Activated T-helper 1 cell treated with anti-CD3 and anti-CD28 coated beads, Interleukin-2, amount 50 U/mL, for 16 hours (primary cell): ENCODE results near the gene NBPF6.
"Not testable (repeated sequence)": the region's sequence is repeated elsewhere in the genome, so short reads cannot be mapped to it uniquely, and the experiment has no call there.

Experiments used
- DNase-seq, 2 donors: peaks; one replicate each; pipeline ENCODE4 v3.0.0-alpha.2; 2020; ENCODE audit warnings: low read depth in 1 of 2, low spot score in 1 of 2

Gene NBPF6

DNA sequence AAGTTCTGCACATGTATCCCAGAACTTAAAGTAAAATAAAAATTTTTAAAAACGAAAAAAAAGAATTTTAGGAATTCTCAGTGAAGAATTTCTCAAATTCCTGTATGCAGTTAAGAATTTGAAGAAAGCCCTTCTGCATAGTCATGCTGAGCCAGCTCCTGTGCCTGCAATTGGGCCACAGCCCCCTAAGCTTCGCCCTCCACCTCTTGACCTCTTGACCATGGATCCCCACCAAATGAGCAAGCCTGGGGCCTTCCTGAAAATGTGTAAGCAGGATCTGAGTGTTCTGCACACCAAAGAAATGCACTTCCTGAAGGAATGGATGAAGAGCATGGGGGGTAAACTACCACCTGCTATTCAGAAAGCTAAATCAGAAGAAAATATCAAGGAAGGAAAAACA lies 52.0 kb downstream of the NBPF6 start:
- no peak for DNase-seq

GRCh38 chr1:108502624-108503023 lies 52.5 kb downstream of the NBPF6 start:
- DNase-seq: no peak

GRCh38 chr1:108503062-108503733 lies 53.1 kb downstream of the NBPF6 start:
- DNase-seq: no peak

- no peak for DNase-seq
Measured at GRCh38 chr1:108504447-108504846, 54.3 kb downstream of the NBPF6 start.

DNA sequence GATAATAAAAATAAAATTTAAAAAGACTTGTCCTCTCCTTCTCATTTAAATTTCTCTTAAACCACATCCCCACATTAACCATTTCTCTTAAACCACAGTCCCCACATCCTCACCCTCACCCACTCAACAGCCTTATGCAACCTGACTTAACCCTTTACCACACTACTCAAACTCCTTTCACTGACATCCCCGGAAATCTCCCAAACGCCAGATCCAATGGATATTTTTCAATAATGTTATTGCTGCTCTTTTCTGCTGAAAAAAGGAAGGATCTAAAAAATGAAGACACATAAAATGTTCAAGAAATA lies 55.6 kb downstream of the NBPF6 start:
- DNase-seq: no peak

GRCh38 chr1:108511764-108512163 lies 61.6 kb downstream of the NBPF6 start:
- DNase-seq: no peak

DNA sequence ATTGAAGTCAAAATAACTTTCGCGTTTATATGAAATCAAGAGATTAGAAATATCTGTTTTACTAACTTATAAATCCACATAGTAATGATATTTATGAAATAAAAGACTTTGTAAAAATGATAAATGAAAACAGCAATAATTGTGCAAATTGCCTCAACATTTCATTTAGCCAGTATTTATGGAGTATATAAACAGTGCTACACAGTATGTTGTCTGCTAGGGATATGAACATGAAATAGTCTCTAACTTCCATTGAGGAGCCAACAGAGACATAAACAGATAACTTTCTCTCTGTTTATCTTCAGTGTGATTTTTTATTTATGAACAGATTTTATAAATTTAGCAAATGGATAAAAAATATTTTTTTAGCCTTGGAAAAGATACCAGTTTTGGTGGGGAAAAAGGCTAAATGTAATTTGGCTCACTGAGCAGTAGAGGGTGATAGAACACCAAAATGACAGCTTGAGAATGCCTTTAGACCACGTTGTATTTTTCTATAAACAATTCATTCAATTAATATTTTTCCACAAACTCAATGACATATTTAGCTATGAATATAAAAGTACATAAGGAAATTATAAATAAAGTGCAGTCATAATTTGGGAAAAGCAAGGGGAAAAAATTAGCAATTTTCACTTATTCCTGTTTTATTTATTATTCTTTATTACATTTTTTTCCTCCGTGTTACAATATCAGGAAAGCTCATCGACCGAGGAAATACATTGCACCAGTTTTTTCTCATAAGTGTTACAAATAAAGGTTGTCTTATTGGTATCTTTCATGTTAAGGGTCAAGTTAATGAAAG lies 62.3 kb downstream of the NBPF6 start:
- no peak for DNase-seq

DNA sequence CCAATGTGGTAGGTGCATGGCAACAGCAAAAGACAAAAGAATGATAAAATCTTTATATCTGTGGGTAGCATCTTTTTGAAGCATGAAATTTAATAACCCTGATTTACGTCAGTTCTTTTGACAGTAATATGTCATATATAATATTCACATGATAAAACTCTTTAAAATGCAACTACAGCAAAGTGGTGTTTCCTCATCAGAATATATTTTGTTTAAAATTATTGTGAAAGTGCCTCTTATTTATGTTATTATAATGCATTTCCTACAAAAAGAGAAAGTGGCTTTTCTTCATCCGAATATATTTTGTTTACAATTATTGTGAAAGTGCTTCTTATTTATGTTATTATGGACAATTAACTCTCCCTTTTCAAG lies 62.9 kb downstream of the NBPF6 start:
- no peak for DNase-seq

GRCh38 chr1:108513914-108514313 lies 63.8 kb downstream of the NBPF6 start:
- DNase-seq: not testable (repeated sequence)

DNA sequence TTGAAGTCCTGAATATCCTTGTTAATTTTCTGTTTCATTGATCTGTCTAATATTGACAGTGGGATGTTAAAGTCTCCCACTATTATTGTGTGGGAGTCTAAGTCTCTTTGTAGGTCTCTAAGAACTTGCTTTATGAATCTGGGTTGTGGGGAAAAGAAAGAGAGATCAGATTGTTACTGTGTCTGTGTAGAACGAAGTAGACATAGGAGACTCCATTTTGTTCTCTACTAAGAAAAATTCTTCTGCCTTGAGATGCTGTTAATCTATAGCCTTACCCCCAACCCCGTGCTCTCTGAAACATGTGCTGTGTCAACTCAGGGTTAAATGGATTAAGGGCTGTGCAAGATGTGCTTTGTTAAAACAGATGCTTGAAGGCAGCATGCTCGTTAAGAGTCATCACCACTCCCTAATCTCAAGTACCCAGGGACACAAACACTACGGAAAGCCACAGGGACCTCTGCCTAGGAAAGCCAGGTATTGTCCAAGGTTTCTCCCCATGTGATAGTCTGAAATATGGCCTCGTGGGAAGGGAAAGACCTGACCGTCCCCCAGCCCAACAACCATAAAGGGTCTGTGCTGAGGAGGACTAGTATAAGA lies 67.3 kb downstream of the NBPF6 start:
- not testable (repeated sequence) for DNase-seq
